Inferior parietal cortex (tissue), 1 donor: ENCODE results near the gene FRG1.
"Not testable (repeated sequence)": the region's sequence is repeated elsewhere in the genome, so short reads cannot be mapped to it uniquely, and the experiment has no call there.

Source experiments
- DNase-seq: peaks from one replicate; pipeline ENCODE4 v3.0.0-alpha.2; 2016; ENCODE audit errors: extremely low spot score

FRG1 gene

DNA sequence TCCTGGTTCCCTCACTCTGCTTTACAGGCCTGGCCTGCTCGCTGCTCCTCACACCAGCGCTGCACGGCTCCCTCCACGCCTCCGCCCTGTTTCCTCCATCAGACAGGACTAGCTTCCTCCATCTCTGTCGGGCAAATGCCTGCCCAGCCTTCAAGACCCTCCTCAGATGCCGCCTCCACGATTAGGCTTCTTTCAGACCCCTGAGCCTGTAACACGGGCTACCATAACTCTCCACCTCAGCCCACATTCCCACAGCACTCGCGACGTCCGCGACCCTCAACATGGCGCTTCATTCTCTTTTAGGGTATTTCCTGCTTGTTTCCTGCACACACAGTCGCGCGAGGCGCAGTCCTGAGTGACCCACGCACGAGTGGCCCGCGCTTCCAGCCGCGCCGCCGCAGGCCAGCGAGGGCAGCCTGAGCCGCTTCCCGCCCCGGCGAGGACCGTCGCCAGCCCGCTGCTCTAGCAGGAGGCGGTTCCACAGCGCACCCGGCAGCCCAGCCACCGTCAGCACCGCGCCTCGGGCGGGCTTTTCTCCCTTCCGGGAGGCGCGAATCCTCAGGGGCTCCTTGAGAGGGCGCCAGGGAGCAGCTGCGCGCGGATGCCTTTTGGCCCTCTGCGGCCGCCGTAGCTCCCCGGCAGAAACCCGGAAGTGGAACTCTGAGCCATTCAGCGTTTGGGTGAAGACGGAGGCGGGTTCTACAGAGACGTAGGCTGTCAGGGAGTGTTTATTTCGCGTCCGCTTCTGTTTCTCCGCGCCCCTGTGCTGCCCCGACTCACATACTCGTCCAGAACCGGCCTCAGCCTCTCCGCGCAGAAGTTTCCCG, at the start of gene FRG1:
FRG1 (plus strand) TSS at position 695 of the 827 bp plus-strand sequence. CDS start 138 bp downstream, outside the sequence.
- DNase-seq = peak; percentile 91

DNA sequence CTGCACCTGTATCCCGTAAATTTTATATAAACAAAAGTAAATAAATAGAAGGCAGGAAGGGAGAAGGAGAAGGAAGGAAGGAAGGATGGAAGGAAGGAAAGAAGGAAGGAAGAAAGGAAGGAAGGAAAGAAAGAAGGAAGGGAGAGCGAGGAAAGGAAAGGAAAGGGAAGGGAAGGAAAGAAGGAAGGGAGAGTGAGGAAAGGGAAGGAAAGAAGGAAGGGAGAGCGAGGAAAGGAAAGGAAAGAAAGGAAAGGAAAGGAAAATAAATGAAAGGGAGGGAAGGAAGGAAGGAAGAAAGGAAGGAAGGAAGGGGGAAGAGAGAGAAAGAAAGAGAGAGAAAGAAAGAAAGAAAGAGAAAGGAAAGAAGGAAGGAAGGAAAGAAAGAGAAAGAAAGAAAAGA, 43.0 kb upstream of the FRG1 start:
- no peak for DNase-seq

DNA sequence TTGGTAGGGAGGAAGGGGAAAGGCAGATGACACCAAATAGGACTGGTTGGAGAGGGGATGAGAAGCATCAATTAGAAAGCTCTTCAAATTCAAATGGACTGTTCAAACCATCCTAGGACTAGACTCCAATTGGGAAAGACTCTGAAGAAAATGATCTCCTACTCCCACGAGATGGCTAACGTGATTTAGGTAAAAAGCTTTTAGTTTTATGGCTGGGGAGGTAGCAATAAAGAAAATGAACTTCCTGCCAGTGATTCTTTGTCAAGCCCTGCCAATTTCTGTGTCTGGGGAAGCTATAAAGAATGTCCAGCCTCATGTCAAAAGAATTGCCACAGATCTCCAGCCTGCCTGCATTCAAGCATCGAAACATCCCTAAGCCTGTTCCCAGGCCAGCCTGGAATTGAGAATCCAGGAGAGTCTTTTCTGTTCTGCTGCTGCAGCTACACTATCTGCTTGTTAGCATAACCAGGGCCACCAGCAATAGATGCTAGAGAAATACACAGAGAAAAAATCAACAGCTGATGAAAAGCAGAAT, 41.1 kb upstream of the FRG1 start:
- DNase-seq = not testable (repeated sequence)

DNA sequence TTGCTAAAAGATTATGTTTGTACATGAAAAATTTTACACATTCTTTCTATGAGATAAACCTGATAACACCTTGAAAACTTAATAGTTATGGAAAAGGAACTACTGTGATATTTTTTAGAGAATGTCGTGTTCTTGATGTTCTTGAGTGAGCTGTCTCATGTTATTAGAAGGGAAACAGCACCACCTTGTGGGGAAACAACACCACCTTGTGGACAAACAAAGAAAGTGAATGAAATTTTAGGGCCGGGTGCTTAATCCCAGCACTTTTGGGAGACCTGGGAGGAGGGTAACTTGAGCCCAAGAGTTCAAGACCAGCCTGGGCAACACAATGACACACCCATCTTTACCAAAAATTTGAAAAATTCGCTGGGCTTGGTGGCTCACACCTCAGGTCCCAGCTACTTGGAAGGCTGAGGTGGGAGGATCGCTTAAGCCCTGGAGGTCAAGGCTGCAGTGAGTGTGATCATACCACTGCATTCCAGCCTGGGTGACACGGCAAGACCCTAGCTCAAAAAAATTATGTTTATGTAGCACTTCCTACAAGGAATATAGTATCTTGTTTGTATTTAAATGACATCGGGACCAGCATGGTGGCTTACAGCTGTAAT, 36.1 kb upstream of the FRG1 start:
- peak; percentile 86 for DNase-seq

DNA sequence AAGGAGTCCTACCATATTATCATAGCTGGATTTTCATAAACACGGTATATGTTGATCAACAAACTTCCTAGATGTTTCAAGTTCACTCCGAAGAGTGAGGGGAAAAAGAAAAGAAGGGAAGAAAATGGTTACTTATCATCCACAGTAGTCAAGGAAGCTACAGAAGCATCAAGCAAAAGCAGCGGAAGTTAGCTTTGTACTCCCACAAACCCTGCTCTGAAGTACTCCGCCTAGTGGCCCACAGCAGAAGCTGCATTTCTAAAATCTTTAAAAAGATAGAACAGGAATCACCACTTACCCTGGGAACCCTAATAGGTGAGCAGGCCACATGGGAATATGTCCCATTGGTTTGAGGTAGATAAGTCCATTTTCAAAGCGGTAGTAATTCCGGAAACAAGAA, 28.5 kb upstream of the FRG1 start:
- no peak for DNase-seq

DNA sequence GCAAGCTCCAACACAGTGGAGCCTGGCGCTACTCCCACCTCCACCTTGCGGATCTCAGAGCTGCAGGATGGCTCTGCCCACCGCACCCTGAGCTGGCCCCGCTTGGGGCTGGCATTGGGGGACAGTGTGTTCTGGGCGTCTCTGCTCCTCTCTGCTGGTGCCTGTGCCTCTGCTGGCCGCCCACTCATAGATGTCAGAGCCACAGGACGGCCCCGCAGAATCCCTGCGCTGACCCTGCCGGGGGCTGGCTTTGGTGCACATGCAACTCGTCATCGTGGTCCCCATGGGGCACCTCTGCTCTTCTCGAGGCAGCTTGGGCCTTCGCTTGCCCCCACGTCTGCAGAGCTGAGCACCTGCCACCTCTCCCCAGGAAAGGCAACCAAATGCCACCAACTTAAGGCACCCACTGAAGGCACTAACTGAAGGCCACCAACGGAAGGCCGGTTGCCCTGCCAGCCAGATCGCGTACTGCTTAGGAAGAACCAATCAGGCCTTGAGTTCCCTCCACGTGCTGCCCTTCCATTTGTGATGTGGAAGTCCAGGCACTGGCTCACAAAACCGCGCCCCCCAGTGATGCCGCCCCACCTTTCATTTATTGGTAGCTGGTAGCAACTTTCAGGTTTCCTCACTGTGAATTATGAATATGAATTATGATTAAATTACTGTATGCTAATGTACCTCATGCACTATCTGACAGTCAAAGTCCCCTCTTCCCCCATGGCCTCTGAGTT, 23.3 kb upstream of the FRG1 start:
- no peak for DNase-seq

DNA sequence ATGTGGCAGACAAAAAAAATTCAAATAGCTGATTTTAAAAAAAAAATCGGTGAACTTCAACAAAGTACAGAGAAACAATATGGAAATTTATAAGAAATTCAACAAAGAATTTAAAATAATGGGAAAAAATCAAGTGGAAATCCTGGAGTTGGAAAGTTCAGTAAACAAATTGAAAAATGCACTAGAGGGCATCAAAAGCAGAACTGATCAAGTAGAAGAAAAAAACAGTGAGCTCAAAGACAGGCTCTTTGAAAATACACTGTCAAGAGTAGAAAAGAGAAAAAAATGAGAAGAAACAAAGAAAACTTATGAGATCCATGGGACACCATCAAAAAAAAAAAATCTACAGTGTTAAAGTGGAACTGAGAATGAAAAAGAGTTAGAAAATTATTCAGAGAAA, 19.6 kb upstream of the FRG1 start:
- DNase-seq = no peak

DNA sequence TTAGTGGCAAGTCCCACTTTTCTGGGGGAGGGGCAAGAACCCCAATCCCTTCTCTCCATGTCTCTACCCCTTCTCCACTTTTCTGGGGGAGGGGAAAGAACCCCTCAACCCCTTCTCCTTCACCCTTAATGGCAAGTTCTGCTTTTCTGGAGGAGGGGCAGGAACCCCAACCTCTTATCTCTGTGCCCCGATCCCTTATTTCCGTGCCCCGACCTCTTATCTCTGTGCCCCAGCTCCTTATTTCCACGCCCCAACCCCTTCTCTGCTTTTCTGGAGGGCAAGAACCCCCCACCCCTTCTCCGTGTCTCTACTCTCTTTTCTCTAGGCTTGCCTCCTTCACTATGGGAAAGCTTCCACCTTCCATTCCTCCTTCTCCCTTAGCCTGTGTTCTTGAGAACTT, 13.9 kb upstream of the FRG1 start:
- DNase-seq = not testable (repeated sequence)

DNA sequence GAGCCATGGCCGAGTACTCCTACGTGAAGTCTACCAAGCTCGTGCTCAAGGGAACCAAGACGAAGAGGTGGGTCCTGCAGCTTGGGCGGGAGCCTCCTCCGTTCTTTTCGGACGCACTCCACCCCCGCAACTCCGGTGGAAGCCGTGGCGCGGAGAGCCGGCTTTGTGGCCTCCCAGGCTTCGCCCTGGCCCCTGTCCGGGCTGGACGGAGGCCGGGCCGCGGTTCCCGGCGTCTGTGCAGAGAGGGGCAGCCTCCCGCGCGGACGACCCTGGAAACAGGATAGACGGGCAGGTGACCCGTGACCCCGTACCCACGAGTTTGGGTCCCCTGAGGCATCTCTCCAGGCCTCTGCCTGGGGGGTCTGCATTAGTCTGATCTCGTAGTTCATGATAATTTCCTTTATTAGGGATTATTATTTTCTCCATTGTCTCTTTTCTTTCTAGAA, 356 bp downstream of the FRG1 start:
- no peak for DNase-seq

DNA sequence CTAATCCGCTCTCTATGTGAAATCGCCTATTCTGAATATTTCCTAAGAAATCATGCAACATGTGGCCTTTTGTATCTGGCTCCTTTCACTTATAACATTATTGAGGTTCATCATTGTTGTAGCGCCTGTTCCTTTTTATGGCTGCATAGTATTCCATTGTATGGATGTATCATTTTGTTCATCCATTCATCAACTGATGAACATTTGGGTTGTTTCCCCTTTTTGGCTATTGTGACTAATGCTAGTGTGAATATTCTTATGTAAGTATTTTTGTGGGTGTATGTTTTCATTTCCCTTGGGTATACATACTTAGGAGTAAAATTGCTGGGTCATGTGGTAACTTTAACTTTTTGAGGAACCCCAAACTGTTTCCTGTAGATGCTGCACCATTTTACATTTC, 1.7 kb downstream of the FRG1 start:
- not testable (repeated sequence) for DNase-seq

DNA sequence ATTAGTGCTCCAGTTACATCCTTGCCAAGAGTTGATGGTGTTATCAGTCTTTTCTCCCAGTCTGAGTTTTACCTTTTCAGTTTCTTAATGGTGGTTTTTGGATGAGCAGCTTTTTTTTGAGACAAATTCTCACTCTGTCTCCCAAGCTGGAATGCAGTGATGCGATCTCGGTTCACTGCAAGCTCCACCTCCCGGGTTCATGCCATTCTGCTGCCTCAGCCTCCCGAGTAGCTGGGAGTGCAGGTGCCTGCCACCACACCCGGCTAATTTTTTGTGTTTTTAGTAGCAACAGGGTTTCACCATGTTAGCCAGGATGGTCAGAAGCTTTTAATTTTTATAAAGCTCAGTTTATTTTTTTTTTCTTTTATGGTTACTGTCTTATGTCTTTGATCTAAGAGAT, 3.4 kb downstream of the FRG1 start:
- not testable (repeated sequence) for DNase-seq

DNA sequence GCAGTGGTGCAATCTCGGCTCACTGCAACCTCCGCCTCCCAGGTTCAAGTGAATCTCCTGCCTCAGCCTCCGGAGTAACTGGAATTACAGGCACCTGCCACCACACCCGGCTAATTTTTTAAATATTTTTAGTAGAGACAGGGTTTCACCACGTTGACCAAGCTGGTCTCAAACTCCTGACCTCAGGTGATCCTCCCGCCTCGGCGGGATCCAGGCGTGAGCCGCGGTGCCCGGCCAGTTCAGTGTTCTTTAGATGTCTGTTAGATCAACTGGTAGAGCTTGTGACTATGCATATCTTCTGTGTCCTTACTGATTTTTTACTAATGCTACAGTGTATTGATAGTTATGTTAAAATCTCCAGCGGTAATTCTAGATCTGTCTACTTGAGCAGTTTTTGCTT, 6.2 kb downstream of the FRG1 start:
- DNase-seq = not testable (repeated sequence)

DNA sequence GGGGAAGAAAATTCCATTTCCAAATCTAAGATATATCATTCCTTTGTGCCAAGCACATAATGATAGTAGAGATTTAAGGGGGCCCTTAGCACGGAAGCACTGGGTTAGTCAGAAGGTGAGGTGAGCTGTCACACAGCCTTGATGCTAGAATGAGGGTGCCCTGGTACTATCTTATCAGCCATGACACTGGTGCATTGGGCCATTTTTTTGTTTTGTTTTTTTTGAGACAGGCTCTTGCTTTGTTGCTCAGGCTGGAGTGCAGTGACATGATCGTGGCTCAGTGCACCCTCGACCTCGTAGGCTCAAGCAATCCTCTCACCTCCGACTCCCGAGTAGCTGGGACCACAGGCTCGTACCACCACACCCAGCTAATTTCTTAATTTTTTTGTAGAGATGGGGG, 7.8 kb downstream of the FRG1 start:
- DNase-seq = not testable (repeated sequence)

DNA sequence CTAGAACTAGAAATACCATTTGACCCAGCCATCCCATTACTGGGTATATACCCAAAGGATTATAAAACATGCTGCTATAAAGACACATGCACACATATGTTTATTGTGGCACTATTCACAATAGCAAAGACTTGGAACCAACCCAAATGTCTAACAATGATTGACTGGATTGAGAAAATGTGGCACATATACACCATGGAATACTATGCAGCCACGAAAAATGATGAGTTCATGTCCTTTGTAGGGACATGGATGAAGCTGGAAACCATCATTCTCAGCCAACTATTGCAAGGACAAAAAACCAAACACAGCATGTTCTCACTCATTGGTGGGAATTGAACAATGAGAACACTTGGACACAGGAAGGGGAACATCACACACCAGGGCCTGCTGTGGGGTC, 28.6 kb downstream of the FRG1 start:
- DNase-seq = not testable (repeated sequence)

DNA sequence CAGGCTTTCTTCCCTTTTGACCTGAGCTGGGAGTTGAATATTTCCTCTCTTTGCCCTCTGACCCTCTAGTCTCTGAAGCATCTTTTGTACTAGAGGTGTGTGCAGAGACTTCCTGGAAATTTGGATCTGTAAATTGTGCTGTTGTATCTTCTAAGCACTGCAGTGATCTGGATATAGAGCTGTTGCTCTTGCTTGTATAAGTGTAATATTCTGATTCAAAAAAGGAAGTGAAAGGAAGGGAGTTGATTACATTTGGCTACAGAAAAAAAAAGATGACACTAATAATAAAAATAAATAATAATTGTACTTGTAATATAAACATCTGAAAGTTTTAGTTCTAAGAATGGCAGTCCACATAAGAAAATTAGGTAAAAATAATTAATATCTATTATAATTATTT, 33.0 kb downstream of the FRG1 start:
- no peak for DNase-seq

DNA sequence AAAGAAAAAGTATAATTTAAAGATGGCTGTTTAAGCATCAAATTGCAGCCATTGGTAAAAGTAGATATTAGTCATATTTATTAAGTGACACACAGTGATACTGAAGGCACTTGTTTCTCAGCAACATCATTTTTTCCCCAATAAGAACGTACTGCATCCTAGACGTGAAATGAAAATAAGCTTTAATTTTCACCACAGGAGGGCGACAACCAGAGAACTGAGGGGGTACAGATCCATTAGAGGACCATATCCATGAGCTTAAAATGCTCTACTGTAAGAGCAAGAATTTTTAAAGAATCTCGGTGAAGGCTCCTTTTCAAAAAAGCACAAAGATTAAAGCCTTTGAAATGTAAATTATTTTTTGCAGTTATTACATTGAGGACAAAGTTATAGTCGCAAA, 33.4 kb downstream of the FRG1 start:
- DNase-seq = no peak

DNA sequence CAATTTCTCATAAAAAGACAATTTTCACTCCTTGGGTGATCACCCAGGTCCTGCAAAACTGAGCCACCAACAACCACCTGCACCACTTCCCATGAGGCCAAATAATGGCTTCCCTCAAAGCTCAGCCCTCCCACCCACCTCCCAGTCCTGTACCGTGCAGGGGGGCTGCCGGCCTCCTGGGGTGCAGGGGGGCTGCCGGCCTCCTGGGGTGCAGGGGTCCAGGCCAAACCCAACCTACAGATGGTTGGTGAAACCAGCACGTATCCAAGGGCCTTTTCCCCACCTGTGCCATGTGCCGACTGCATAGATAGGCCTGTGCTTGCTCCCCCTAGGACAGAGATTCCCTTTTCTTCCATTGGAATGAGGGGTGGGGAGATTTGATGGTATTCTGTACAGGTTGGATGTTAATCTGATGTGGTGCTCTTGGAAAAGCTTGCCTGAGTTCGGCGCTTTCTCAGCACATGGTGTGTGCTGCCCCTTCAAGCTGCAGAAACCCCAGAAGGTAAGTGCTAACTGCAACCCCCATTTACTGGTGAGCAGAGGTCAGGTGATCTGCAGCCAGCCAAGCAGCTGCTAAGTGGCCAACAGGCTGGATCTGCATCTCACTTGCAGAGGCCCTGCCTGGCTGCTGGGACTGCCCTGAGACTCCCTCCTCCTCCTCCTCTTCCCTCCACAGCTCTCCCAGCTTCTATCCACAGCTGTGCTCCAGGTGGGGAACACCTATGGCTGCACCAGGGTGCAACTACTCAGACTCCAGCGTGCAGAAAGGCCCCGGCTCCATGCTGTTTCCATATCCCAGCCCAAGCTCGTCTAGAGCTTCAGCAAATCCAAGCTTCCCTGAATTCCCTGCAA, 38.8 kb downstream of the FRG1 start:
- no peak for DNase-seq

DNA sequence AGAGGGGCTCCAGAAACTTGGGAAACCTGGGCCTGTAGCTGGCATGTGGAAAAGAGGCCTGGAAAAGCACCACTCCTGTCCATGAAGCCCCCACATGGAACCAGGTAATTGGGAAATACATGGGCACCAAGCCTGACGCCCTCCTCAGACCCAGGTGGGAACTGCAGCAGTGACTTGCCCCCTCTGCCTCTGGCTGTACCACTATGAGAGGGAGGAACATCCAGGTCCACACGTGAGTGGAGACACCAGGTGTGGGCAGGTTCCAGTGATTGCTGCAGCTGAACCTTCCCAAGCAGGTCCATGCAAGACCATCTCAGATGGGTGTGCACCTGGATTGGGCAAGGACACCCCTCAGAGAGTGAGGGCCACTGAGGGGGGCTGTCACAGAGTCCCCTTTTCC, 39.6 kb downstream of the FRG1 start:
- not testable (repeated sequence) for DNase-seq

DNA sequence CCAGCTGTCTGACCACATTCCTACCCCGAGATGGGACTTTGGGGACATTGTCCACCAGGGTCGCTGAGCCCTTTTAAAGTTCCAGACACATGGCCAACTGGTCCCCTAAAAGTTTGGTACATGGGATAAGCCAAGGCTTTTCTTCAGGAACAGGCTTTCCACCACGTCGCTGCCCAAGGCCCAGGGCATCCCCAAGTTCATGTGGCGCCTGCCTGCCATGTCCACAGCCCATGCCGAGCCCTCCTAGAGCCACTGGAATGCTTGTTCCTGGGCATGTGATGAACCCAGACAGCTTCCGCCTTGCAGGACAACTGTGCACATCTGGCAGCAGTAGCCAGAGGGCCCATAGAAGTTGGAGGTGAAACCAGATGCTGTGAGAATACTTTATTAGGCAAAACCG, 41.3 kb downstream of the FRG1 start:
- no peak for DNase-seq

DNA sequence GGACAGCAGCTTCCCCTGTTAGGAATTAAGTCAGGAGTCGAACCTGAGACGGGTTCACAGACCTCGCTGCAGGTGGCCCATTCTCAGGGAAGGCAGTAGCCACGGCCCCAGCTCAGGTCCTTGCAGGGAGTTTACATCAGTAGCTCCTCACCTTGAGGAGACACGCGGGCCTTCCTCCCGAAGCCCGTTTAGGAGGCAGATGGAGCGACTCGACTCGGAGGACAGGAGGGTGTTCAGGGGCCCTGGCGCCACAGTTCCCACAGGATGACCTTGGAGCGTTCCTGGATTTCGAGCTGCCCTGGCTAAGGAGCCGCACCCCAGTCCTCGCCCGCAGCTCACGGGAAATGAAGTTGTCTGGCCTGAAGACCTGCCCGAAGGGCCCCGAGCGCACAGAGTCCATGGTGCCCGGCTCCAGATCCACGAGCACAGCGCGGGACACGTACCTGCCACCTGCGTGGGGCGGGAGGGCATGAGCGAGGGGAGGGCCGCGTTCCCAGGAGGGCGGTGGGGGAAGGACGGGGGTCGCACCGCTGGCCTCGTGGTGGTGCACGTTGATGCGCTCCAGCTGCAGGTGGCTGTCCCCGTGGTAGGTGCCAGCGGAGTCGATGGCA, 43.3 kb downstream of the FRG1 start:
- not testable (repeated sequence) for DNase-seq

DNA sequence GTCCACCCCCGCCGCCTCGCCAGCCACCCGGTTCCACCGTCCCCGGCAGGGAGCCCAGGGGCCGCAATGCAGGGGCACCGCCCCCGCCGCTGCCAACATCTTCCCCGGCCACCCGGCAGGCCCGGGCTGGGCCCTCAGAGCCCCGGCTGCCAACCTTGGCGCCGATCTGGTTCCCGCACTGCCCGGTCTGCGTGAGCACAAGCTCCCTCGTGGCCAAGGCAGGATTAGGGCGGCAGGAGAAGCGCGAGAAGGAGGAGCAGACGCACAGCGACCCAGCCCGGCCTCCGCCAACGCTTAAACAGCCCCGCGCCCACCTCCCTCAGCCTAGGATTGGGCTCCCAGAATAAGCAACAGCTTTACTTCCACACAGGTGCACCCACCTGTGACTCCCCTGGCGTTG, 44.0 kb downstream of the FRG1 start:
- not testable (repeated sequence) for DNase-seq
